Measurements from ENCODE around the gene C3orf20. TPM values are rescaled to one million over a fixed set of nuclear protein-coding genes. Genes with fewer than 3 reads are reported as not detected.

C3orf20 gene
- total and polyA plus RNA-seq, 2 donors (not counting 1 experiment from before 2014, with no cell fraction given) = 0.12 to 0.34 TPM

DNA sequence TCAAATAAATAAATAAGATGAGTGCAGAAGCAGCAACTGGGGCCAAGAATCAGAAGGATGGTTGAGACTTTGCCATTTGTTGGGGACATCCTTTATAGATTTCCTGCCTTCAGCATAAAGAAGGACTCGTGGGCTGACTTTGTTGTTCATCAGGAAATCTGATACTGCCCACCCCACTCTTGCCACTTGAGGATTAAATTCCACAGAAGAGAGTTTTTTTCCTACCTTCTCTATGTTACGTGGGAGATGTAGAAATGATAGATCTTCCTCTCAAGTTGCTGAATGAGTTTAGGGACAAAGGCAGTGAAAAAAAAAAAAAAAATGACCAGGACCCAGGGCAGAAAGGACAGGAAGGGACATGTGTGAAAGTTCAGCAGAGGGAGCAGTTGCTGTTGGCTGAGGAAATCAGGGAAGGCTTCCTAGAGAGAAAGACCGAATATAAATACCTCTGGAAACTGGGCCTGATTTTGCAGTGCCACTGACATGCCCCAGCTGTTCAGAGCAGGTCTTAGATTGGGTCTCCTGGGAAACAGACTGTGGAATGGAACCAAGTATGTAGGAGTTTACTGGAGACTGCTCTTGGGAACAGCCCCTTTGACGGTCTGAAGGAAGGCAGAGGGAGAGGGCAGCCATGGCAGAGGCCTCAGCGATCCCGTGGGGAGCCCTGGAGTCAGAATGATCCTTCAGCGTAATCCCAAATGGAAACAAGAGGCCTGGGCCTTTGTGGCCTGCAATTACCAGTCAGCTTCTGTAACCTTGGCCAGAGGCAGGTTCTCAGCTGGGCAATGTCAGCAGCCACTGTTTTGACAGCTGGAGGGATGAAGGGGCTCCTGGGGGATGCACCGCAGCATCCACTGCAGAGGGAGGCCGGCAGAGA, 50.9 kb downstream of the C3orf20 start:
- Histone ChIP-seq H4K20me1 (ENCODE audit: control insufficient read depth, insufficient read depth, low read length, poor library complexity, severe bottlenecking) (no peaks in the 10 kb centered on the region), H3K4me3 (ENCODE audit: control extremely low read depth in 1 of 5, extremely low read depth in 1 of 5, insufficient read depth in 1 of 5, low read depth in 2 of 5, low read length in 4 of 5) (no peak overlapping the region), H3K9me3 (ENCODE audit: control extremely low read depth in 1 of 3, control insufficient read depth in 2 of 3, insufficient read depth in 1 of 3, low read length in 2 of 3) (no peaks in the 10 kb centered on the region), H3K4me2 (replicated peaks; ENCODE audit: low read depth, low read length, poor library complexity, severe bottlenecking) (no peak overlapping the region), H2AFZ (ENCODE audit: insufficient read depth, low read depth, low read length, poor library complexity, severe bottlenecking) (no peak overlapping the region), H3K9ac (ENCODE audit: low read length) (no peak overlapping the region), H3K27me3 (replicated peaks in 1 of 4; ENCODE audit: control extremely low read depth in 1 of 4, control insufficient read depth in 3 of 4, insufficient read depth in 4 of 4, low read length in 3 of 4) (no peaks in the 10 kb centered on the region), H3K4me1 (ENCODE audit: control insufficient read depth in 2 of 2, insufficient read depth in 2 of 2, low read length in 2 of 2) (no peaks in the 10 kb centered on the region), H3K79me2 (ENCODE audit: control insufficient read depth, insufficient read depth, low read length) (no peaks in the 10 kb centered on the region), H3K36me3 (replicated peaks in 1 of 2; ENCODE audit: control extremely low read depth in 1 of 2, control insufficient read depth in 1 of 2, extremely low read depth in 1 of 2, insufficient read depth in 2 of 2, low read length in 1 of 2) (no peaks in the 10 kb centered on the region), H3K27ac (ENCODE audit: low read length in 2 of 2) (no peak overlapping the region)
- no peak overlapping the region for H3K27ac Mint-ChIP-seq
- WGBS (ENCODE audit: insufficient coverage) = 98% methylated on average over 7 of the region's 9 CpGs
- H3K4me3 Mint-ChIP-seq = no peak overlapping the region
- ChIA-PET CTCF (interaction anchor here (1.4 kb wide), 1 partner anchor 14 kb away, joined by 3 read pairs; no protein-coding TSS in a partner anchor), POLR2A (no interaction called here)
- H3K27me3 Mint-ChIP-seq = no peaks in the 10 kb centered on the region
- ATAC-seq (ENCODE audit: low read depth) (no peak), DNase-seq (no peak)
- H3K4me1 Mint-ChIP-seq = peaks cover 3% of the 10 kb centered on the region
- intact Hi-C loops (cut with micrococcal nuclease) = no loop called here
- H3K9me3 Mint-ChIP-seq (ENCODE audit: insufficient read depth) = no peaks in the 10 kb centered on the region
- no peak for TF ChIP-seq EZH2 (IDR thresholded peaks at IDR 0.05; ENCODE audit: borderline replicate concordance, insufficient read depth, low read depth, low read length, poor library complexity, severe bottlenecking)
- TF ChIP-seq, protein P1, sequence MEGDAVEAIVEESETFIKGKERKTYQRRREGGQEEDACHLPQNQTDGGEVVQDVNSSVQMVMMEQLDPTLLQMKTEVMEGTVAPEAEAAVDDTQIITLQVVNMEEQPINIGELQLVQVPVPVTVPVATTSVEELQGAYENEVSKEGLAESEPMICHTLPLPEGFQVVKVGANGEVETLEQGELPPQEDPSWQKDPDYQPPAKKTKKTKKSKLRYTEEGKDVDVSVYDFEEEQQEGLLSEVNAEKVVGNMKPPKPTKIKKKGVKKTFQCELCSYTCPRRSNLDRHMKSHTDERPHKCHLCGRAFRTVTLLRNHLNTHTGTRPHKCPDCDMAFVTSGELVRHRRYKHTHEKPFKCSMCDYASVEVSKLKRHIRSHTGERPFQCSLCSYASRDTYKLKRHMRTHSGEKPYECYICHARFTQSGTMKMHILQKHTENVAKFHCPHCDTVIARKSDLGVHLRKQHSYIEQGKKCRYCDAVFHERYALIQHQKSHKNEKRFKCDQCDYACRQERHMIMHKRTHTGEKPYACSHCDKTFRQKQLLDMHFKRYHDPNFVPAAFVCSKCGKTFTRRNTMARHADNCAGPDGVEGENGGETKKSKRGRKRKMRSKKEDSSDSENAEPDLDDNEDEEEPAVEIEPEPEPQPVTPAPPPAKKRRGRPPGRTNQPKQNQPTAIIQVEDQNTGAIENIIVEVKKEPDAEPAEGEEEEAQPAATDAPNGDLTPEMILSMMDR (IDR thresholded peaks at IDR 0.05) = no peak

DNA sequence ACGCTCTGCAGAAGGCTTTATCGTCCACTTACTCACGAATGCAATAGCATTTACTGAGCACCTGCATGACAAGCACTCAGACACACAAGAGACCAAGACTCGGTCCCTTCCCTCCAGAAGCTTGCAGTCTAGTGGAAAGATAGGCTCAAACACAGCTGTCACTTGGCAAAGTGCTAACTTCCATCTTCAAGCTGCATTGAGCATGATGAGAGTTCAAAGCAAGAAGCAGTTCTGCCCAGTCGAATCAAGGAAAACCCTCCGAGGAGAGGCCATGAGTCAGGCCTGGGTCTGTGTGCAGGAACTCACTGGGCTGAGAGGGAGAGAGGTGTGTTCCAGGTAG, 51.5 kb downstream of the C3orf20 start:
- Histone ChIP-seq H4K20me1 (ENCODE audit: control insufficient read depth, insufficient read depth, low read length, poor library complexity, severe bottlenecking) (no peaks in the 10 kb centered on the region), H3K27ac (ENCODE audit: low read length in 2 of 2) (no peak overlapping the region), H3K4me1 (ENCODE audit: control insufficient read depth in 2 of 2, insufficient read depth in 2 of 2, low read length in 2 of 2) (no peaks in the 10 kb centered on the region), H3K4me2 (replicated peaks; ENCODE audit: low read depth, low read length, poor library complexity, severe bottlenecking) (no peak overlapping the region), H3K27me3 (replicated peaks in 1 of 4; ENCODE audit: control extremely low read depth in 1 of 4, control insufficient read depth in 3 of 4, insufficient read depth in 4 of 4, low read length in 3 of 4) (no peaks in the 10 kb centered on the region), H3K79me2 (ENCODE audit: control insufficient read depth, insufficient read depth, low read length) (no peaks in the 10 kb centered on the region), H3K9ac (ENCODE audit: low read length) (no peak overlapping the region), H2AFZ (ENCODE audit: insufficient read depth, low read depth, low read length, poor library complexity, severe bottlenecking) (no peak overlapping the region), H3K9me3 (ENCODE audit: control extremely low read depth in 1 of 3, control insufficient read depth in 2 of 3, insufficient read depth in 1 of 3, low read length in 2 of 3) (no peaks in the 10 kb centered on the region), H3K4me3 (ENCODE audit: control extremely low read depth in 1 of 5, extremely low read depth in 1 of 5, insufficient read depth in 1 of 5, low read depth in 2 of 5, low read length in 4 of 5) (no peak overlapping the region), H3K36me3 (replicated peaks in 1 of 2; ENCODE audit: control extremely low read depth in 1 of 2, control insufficient read depth in 1 of 2, extremely low read depth in 1 of 2, insufficient read depth in 2 of 2, low read length in 1 of 2) (no peaks in the 10 kb centered on the region)
- WGBS (ENCODE audit: insufficient coverage) = 100% methylated on average over 6 of the region's 6 CpGs
- intact Hi-C loops (cut with micrococcal nuclease) = no loop called here
- Mint-ChIP-seq H3K4me1 (peaks cover under 1% of the 10 kb centered on the region), H3K27ac (no peak overlapping the region), H3K27me3 (no peaks in the 10 kb centered on the region), H3K4me3 (no peak overlapping the region), H3K9me3 (ENCODE audit: insufficient read depth) (no peaks in the 10 kb centered on the region)
- ChIA-PET POLR2A (no interaction called here), CTCF (interaction anchor here (1.4 kb wide), 1 partner anchor 13 kb away, joined by 3 read pairs; no protein-coding TSS in a partner anchor)
- DNase-seq (no peak), ATAC-seq (ENCODE audit: low read depth) (no peak)
- TF ChIP-seq, protein P1 (IDR thresholded peaks at IDR 0.05) = no peak
- no peak for TF ChIP-seq EZH2 (IDR thresholded peaks at IDR 0.05; ENCODE audit: borderline replicate concordance, insufficient read depth, low read depth, low read length, poor library complexity, severe bottlenecking)
